ENCODE results near the gene LSAMP. TPM values are rescaled to one million over a fixed set of nuclear protein-coding genes. Genes with fewer than 3 reads are reported as not detected.

LSAMP gene
- total RNA-seq, 2 experiments from 2014 or later = not detected

DNA sequence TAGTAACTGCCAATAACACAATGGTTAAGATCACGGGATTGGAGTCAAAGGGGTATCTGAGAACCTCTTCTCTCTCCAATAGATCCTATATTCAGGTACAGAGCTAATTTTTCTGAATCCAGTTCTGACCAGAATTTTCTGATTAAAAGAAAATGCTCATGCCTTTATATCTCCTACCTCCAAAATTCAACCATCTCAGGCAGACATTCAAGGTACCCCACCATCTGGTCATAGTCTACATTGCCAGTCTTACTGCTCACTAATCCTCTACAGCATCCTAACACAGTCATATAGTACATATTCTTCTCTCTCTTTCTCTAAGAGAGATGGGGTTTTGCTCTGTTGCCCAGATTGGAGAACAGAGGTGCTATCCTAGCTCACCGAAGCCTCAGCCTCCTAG is 59.1 kb downstream of the LSAMP start:
- Mint-ChIP-seq H3K4me3 (no peak overlapping the region), H3K27ac (no peak overlapping the region), H3K36me3 (ENCODE audit: low read depth) (peaks cover 1% of the 10 kb centered on the region), H3K27me3 (ENCODE audit: low read depth) (no peaks in the 10 kb centered on the region), H3K4me1 (ENCODE audit: low read depth) (no peaks in the 10 kb centered on the region), H3K9me3 (peaks cover 7% of the 10 kb centered on the region)
- intact Hi-C loops (cut with micrococcal nuclease) = no loop called here
- no peak for DNase-seq
- CTCF ChIA-PET = no interaction called here

DNA sequence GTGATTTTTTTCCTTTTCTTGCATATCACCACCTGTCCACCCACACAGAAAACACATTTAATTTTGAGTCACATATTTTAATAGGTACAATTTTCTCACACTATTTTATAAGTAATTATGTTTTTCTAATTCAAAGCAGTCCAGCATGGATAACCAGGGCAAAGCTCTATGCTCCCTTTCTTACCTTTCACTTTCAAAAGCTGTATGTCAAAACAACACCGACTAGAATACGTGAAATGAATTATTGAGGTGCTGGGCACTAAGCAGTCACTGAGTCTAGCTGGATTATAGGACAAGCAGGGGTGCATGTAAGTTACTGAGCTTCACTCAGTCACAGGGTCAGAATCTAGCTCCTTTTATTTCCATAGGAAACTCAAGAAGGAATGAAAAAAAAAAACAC is 60.6 kb downstream of the LSAMP start:
- no peak overlapping the region for H3K27ac Mint-ChIP-seq
- H3K9me3 Mint-ChIP-seq = peaks cover 5% of the 10 kb centered on the region
- no peak overlapping the region for H3K4me3 Mint-ChIP-seq
- H3K27me3 Mint-ChIP-seq (ENCODE audit: low read depth) = no peaks in the 10 kb centered on the region
- intact Hi-C loops (cut with micrococcal nuclease) = no loop called here
- CTCF ChIA-PET = no interaction called here
- peaks cover 1% of the 10 kb centered on the region for H3K36me3 Mint-ChIP-seq (ENCODE audit: low read depth)
- no peaks in the 10 kb centered on the region for H3K4me1 Mint-ChIP-seq (ENCODE audit: low read depth)
- no peak for DNase-seq

DNA sequence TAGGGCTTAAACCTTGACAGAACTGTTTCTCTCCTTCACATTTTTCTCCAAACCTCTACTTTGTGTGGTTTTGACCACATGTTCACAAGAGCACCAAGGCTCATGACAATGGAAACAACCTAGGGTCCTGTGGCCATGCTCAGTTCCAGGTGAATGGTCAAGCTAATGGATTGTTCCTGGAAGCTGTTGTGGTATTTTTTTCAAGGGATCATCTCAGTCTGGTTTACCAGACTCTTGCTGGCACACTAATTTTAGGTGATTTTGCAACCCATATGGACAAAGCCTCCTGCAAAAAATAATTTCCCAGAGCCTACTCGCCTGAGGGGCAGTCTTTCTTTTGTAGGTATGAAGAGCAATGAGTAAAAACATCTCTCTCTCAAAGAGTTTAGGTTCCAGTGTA is 67.2 kb downstream of the LSAMP start:
- no peak overlapping the region for H3K27ac Mint-ChIP-seq
- no peak for DNase-seq
- H3K9me3 Mint-ChIP-seq = peaks cover 5% of the 10 kb centered on the region
- no peaks in the 10 kb centered on the region for H3K36me3 Mint-ChIP-seq (ENCODE audit: low read depth)
- H3K4me1 Mint-ChIP-seq (ENCODE audit: low read depth) = no peaks in the 10 kb centered on the region
- CTCF ChIA-PET = no interaction called here
- intact Hi-C loops (cut with micrococcal nuclease) = no loop called here
- no peak overlapping the region for H3K4me3 Mint-ChIP-seq
- H3K27me3 Mint-ChIP-seq (ENCODE audit: low read depth) = no peaks in the 10 kb centered on the region

DNA sequence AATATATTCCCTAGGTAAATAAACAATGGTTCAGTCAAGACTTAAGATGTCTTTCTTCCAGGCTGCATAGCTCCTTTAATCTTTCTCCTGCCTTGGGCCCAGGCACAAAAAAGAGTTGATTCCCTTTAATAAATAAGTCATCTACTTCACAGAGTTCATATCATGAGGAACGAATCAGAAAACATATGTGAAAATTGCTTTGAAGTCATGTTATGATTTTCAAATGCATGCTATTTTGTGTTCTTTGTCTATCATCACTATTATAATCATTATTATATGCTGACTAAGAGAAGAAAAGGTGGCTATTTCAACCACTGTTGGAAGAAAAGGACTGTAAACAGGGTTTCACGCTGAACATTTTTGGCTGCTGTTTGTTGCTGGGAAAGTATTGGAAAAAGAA is 70.4 kb downstream of the LSAMP start:
- Mint-ChIP-seq H3K27ac (no peak overlapping the region), H3K9me3 (peaks cover 2% of the 10 kb centered on the region), H3K36me3 (ENCODE audit: low read depth) (no peaks in the 10 kb centered on the region), H3K27me3 (ENCODE audit: low read depth) (no peaks in the 10 kb centered on the region), H3K4me1 (ENCODE audit: low read depth) (no peaks in the 10 kb centered on the region), H3K4me3 (no peak overlapping the region)
- DNase-seq = no peak
- CTCF ChIA-PET = no interaction called here
- intact Hi-C loops (cut with micrococcal nuclease) = no loop called here

DNA sequence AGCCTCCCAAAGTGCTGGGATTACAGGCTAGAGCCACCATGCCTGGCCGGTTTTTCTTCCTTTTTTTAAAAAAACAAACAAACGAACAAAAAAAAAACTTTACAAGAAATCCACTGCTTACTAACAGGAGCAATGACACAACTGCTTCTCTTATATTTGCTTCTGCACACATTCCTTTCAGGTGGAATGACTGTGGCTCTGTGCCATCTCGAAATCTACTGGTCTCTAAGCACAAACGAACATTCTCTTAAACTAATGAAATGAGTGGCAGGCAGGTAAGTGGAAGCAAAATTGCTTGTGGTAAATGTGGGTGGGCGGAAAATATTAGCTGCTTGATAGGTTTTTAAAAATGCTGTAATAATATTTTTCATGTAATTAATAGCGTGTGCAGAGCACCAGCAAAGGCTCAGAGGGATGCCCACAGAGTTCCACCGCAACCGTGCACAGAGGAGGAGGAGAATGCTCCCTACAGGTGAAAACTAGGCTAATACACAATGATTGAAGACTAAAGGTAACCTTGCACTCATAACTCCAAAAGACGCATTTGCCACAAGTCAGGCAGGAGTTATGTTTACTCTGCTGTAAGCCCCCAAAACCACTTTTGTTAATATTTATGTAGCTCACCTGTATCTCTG is 77.4 kb downstream of the LSAMP start:
- Mint-ChIP-seq H3K4me3 (no peak overlapping the region), H3K27me3 (ENCODE audit: low read depth) (no peaks in the 10 kb centered on the region), H3K27ac (no peak overlapping the region), H3K36me3 (ENCODE audit: low read depth) (no peaks in the 10 kb centered on the region), H3K9me3 (peaks cover 5% of the 10 kb centered on the region), H3K4me1 (ENCODE audit: low read depth) (no peaks in the 10 kb centered on the region)
- no peak for DNase-seq
- CTCF ChIA-PET = interaction anchor here (0.9 kb wide), 1 partner anchor 13 kb away, joined by 4 read pairs; no protein-coding TSS in a partner anchor
- intact Hi-C loops (cut with micrococcal nuclease) = no loop called here

DNA sequence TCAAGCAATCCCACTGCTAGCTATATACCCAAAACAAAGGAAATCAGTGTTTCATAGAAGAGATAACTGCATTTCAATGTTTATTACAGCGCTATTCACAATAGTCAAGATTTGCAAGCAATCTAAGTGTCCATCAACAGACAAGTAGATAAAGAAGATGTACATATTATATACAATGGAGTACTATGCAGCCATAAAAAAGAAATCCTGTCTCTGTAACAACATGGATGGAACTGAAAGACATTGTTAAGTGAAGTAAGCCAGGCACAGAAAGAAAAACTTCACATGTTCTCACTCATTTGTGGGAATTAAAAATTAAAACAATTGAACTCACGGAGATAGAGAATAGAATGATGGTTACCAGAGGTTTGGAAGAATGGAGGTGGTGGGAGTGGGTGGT is 89.2 kb downstream of the LSAMP start:
- no peak for DNase-seq
- no peak overlapping the region for H3K4me3 Mint-ChIP-seq
- H3K27me3 Mint-ChIP-seq (ENCODE audit: low read depth) = no peaks in the 10 kb centered on the region
- no peak overlapping the region for H3K27ac Mint-ChIP-seq
- intact Hi-C loops (cut with micrococcal nuclease) = no loop called here
- no peaks in the 10 kb centered on the region for H3K4me1 Mint-ChIP-seq (ENCODE audit: low read depth)
- H3K9me3 Mint-ChIP-seq = peaks cover 8% of the 10 kb centered on the region
- CTCF ChIA-PET = interaction anchor here (0.7 kb wide), 1 partner anchor 1379 kb away, joined by 3 read pairs; no protein-coding TSS in a partner anchor
- H3K36me3 Mint-ChIP-seq (ENCODE audit: low read depth) = no peaks in the 10 kb centered on the region

DNA sequence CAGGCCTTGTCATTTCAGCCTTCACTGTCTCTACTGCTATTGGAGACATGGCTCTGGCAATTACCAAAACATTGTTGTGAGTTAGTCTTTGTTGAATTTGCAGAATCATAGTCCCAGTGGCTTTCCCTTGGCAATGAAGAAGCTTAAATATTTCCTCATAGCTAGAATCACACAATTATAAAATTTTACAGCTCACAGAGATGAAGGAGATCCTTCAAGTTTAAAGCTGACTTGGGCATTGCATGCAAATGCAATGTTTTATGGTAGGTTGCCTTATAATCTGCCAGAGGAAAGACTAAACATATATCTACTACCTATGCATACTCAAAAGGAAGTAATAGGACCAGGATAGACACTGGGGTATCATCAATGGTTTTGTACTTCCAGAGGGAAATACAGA is 90.9 kb downstream of the LSAMP start:
- Mint-ChIP-seq H3K4me3 (no peak overlapping the region), H3K9me3 (peaks cover 8% of the 10 kb centered on the region), H3K27me3 (ENCODE audit: low read depth) (no peaks in the 10 kb centered on the region), H3K27ac (no peak overlapping the region), H3K36me3 (ENCODE audit: low read depth) (no peaks in the 10 kb centered on the region), H3K4me1 (ENCODE audit: low read depth) (no peaks in the 10 kb centered on the region)
- CTCF ChIA-PET = no interaction called here
- DNase-seq = no peak
- intact Hi-C loops (cut with micrococcal nuclease) = no loop called here

DNA sequence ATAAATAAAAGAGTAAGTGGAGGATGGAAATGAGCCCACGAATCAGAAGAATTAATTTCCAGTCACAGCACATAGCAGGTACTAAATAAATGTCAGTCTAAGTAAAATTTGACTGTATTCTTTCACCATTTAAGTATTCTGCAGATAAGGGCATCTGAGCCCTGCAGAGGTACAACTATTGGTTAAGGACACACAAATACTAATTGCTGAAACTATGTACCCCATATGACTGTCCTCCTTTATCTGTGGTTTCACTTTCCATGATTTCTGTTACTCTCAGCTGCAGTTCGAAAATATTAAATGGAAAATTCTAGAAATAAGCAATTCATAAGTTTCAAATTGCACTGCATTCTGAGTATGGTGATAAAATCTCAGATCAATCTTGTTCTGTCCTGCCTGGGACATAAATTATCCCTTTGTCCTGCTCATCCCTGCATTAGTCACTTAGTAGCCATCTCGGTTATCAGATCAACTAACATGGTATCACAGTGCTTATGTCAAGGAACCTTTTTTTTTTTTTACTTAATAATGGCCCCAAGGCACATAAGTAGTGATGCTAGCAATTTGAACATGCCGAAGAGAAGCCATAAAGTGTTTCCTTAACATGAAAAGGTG is 95.1 kb downstream of the LSAMP start:
- H3K4me3 Mint-ChIP-seq = no peak overlapping the region
- H3K4me1 Mint-ChIP-seq (ENCODE audit: low read depth) = no peaks in the 10 kb centered on the region
- H3K36me3 Mint-ChIP-seq (ENCODE audit: low read depth) = no peaks in the 10 kb centered on the region
- CTCF ChIA-PET = no interaction called here
- H3K27me3 Mint-ChIP-seq (ENCODE audit: low read depth) = no peaks in the 10 kb centered on the region
- intact Hi-C loops (cut with micrococcal nuclease) = no loop called here
- DNase-seq = no peak
- H3K9me3 Mint-ChIP-seq = peaks cover 4% of the 10 kb centered on the region
- H3K27ac Mint-ChIP-seq = no peak overlapping the region

DNA sequence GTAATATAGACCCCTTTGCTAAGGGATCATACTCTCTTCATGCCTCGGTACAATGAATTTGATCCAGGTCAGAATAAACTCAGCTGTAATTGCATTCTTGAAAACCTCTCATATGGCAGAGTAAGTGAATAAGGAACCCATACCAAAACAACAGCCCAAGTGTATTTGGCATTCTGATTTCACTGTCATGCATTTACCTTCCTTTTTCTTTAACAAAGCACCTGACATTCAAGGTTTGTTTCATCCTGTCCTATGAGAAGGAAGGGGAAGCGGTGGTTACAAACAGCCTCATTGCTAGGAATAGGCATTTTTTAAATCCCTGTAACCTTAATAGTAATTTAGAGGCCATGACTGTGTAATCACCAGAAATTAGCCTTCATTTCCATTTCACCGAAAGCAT is 97.1 kb downstream of the LSAMP start:
- Mint-ChIP-seq H3K36me3 (ENCODE audit: low read depth) (no peaks in the 10 kb centered on the region), H3K27ac (no peak overlapping the region), H3K27me3 (ENCODE audit: low read depth) (no peaks in the 10 kb centered on the region), H3K4me1 (ENCODE audit: low read depth) (no peaks in the 10 kb centered on the region), H3K9me3 (peaks cover 6% of the 10 kb centered on the region), H3K4me3 (no peak overlapping the region)
- DNase-seq = no peak
- intact Hi-C loops (cut with micrococcal nuclease) = no loop called here
- CTCF ChIA-PET = no interaction called here

DNA sequence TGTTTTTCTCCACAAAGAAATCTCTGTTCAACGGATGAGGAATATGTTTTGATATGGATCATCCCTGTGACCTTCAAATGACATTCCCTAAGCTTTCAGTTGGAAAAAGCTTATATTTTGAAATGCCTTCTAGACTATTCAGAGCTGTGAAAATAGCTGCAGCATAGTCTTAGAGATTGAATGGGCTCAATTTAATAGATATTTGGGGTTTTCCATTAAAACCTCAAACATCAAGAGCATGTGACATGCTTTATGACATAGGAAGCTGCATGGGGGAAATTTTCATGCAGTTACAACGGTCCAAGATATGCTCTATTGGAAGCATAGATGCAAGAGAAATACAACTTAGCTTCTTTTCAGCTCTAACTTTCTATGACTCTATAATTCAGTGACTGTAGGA is 102.8 kb downstream of the LSAMP start:
- no peaks in the 10 kb centered on the region for H3K36me3 Mint-ChIP-seq (ENCODE audit: low read depth)
- H3K4me3 Mint-ChIP-seq = no peak overlapping the region
- H3K27ac Mint-ChIP-seq = no peak overlapping the region
- H3K4me1 Mint-ChIP-seq (ENCODE audit: low read depth) = no peaks in the 10 kb centered on the region
- H3K27me3 Mint-ChIP-seq (ENCODE audit: low read depth) = no peaks in the 10 kb centered on the region
- peaks cover 5% of the 10 kb centered on the region for H3K9me3 Mint-ChIP-seq
- intact Hi-C loops (cut with micrococcal nuclease) = no loop called here
- DNase-seq = no peak
- CTCF ChIA-PET = no interaction called here

DNA sequence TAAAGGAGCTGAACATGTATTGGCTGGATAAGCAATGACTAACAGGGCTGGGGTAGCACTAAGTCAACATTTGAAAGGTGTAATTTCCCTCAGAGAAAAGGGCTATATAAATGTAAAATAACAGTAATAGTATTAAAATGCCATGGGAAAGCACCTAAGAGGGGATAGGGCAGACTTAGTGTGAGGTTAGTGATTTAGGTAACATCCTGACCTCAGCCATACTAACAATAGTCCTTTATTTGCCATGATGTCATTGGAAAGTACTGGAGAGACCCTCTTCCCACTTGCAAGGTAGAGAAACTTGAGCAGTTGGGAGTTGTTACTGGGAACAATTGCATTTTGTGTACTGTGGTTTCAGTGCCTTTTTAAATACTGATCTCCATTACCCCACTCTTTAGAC is 103.4 kb downstream of the LSAMP start:
- no peaks in the 10 kb centered on the region for H3K27me3 Mint-ChIP-seq (ENCODE audit: low read depth)
- intact Hi-C loops (cut with micrococcal nuclease) = no loop called here

DNA sequence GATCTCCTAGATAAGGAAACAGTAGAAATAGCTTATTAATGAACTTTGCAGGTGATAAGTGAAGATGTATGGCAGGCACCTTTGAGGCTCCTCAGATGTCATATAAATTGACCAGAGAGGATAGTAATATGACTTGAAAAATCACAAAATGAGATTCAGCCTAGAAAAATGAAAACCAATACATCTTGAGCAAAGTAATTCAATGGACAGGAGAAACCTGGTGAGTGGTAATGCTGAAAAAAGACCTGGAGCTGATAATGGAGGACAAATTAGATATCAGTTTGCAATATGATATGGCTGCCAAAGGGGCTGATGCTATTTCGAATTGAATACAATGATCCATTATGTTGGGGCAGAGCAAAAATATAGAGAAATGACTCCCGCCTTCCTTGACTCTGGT is 103.9 kb downstream of the LSAMP start:
- CTCF ChIA-PET = no interaction called here
- H3K4me3 Mint-ChIP-seq = no peak overlapping the region
- H3K9me3 Mint-ChIP-seq = peaks cover 5% of the 10 kb centered on the region
- no peak overlapping the region for H3K27ac Mint-ChIP-seq
- no peaks in the 10 kb centered on the region for H3K4me1 Mint-ChIP-seq (ENCODE audit: low read depth)
- DNase-seq = no peak
- intact Hi-C loops (cut with micrococcal nuclease) = no loop called here
- no peaks in the 10 kb centered on the region for H3K36me3 Mint-ChIP-seq (ENCODE audit: low read depth)
- no peaks in the 10 kb centered on the region for H3K27me3 Mint-ChIP-seq (ENCODE audit: low read depth)

More for the DNA sequence above, 103.4 kb downstream of the LSAMP start:
- Mint-ChIP-seq H3K4me1 (ENCODE audit: low read depth) (no peaks in the 10 kb centered on the region), H3K9me3 (peaks cover 5% of the 10 kb centered on the region), H3K36me3 (ENCODE audit: low read depth) (no peaks in the 10 kb centered on the region), H3K4me3 (no peak overlapping the region), H3K27ac (no peak overlapping the region)
- no peak for DNase-seq
- CTCF ChIA-PET = no interaction called here

DNA sequence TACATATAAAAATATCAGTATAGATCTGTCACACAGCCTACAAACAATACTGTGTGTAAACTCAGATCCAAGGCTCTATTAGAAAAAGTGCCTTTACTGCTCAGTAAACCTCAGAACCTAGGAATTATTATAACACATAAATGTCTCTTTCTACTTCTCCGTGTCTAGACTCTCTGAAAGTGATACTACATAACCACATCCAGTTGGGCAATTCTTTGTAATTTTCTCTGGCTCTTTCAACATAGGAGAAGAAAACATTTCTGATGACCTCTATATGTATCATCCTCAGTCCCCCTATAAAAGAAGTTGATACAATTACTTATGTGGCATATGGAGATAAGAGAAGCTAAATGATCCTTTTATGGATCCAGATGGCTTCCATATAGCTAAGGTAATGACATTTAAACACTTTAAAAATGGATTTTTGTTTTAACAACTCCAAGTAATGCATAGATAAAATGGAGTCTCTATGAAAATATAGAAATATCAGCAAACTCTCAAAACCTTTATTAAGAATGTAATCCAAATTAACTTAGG is 104.5 kb downstream of the LSAMP start:
- Mint-ChIP-seq H3K27ac (no peak overlapping the region), H3K27me3 (ENCODE audit: low read depth) (no peaks in the 10 kb centered on the region), H3K36me3 (ENCODE audit: low read depth) (no peaks in the 10 kb centered on the region), H3K9me3 (peaks cover 5% of the 10 kb centered on the region), H3K4me3 (no peak overlapping the region), H3K4me1 (ENCODE audit: low read depth) (no peaks in the 10 kb centered on the region)
- CTCF ChIA-PET = no interaction called here
- DNase-seq = no peak
- intact Hi-C loops (cut with micrococcal nuclease) = no loop called here

All from activated naive CD4-positive, alpha-beta T cell treated with anti-CD3 and anti-CD28 coated beads for 36 hours (primary cell).